SW480 (cell line): ENCODE data around the gene TEX19.
A peak's percentile ranks its signal among the peaks of the same experiment; 100 is the strongest.
"Not testable (repeated sequence)": the region's sequence is repeated elsewhere in the genome, so short reads cannot be mapped to it uniquely, and the experiment has no call there.

ENCODE experiments used
- DNase-seq: peaks from one replicate; pipeline ENCODE4 v3.0.0-alpha.2; 2016; ENCODE audit warnings: low spot score

TEX19 gene

GRCh38 chr17:82356845-82357355, 2.1 kb upstream of the TEX19 start:
- no peak for DNase-seq

- DNase-seq, result no peak
These were observed 1.7 kb upstream of the TEX19 start for GRCh38 chr17:82357394-82357793.

DNA sequence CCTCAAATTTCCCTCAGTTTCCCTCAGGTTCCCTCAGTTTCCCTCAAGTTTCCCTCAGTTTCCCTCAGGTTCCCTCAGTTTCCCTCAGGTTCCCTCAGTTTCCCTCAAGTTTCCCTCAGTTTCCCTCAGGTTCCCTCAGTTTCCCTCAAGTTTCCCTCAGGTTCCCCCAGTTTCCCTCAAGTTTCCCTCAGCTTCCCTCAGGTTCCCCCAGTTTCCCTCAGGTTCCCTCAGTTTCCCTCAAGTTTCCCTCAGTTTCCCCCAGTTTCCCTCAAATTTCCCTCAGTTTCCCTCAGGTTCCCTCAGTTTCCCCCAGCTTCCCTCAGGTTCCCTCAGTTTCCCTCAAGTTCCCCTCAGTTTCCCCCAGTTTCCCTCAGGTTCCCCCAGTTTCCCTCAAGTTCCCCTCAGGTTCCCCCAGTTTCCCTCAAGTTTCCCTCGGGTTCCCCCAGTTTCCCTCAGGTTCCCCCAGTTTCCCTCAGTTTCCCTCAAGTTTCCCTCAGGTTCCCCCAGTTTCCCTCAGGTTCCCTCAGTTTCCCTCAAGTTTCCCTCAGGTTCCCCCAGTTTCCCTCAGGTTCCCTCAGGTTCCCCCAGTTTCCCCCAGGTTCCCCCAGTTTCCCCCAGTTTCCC, 516 bp downstream of the TEX19 start:
- not testable (repeated sequence) for DNase-seq

DNA sequence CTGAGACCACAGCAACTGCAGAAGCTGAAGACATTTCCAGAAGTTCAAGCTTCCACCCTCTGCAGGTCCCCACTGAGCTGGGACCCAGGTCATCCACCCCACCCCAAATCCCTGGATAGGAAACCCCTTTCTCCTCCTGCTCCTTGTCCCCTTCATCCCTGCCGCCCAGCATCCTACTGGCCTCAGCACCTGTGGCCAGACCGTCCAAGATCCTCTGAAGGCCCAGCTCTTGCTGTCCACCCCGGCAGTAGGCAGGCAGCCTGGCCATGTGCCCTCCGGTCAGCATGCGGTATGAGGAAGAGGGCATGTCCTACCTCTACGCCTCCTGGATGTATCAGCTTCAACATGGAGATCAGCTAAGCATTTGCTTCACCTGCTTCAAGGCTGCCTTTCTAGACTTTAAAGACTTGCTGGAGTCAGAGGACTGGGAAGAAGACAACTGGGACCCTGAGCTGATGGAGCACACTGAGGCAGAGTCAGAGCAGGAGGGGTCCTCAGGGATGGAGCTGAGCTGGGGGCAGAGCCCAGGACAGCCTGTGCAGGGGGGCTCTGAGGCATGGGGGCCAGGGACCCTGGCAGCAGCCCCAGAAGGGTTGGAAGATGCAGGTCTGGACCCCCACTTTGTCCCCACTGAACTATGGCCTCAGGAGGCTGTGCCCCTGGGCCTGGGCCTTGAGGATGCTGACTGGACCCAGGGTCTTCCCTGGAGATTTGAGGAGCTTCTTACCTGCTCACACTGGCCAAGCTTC, 3.0 kb downstream of the TEX19 start:
- DNase-seq, result no peak

- no peak for DNase-seq
These were observed 6.7 kb downstream of the TEX19 start for GRCh38 chr17:82365606-82366295.

DNA sequence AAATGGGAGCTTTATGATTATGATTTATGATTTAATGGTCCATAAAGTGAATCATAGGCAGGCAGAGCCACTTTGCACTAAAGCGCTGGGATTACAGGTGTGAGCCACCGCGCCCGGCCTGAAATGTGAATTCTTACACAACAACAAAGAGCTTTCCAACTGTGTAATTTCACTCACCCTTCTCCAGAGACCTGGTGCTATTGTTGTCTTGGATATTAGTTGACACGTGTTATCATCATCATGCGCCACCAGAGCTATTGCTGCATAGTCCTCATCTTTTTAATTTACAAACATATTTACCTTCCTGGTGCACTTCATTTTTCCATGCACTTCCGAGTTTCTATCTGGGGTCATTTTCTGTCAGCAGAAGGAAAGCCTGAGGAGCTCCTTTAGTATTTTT, 7.7 kb downstream of the TEX19 start:
- DNase-seq, result no peak

GRCh38 chr17:82367724-82368524, 8.9 kb downstream of the TEX19 start:
- peak; percentile 88 for DNase-seq

- DNase-seq, result no peak
These were observed 10.2 kb downstream of the TEX19 start for GRCh38 chr17:82369211-82369610.

DNA sequence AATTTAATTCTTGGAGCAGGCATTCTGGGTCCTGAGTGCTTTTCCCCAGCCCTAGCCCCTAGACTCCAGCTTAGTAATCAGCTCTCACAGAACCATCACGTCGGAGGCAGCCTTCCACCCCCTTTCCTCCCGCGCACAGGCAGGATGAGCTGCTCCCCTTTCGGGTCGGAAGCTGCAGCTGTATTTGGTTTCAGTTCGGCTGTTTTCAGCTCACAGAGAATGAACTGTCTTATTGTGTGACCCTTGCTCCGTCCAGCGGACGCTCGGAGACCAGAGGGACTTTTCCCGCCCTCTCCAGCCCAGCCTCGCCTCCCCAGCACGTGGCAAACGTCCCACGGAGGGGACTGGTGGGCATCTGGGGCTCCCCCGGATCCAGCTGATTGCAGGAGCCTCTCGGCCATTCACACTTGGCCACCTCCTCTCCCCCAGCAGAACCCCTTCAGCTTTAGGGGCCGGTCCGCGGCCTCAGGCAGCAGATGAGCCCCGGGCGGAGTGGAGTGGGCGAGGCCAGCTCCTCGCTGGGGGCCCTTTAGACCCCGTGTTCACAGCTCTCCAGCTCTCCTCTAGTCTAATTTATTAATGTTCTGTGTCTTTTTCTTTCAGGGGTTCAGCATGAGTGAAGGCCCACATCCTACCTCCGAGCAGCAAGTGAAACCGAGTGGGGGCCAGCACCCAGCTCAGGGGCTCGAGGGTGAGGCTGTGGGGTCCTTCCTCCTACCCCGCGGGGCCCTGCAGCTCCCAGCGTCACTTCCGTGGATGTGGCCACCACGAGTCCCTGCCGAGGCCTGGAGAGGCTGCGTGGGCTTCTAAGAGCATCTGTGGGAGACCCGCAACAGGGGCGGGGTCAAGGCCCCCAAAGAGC, 11.7 kb downstream of the TEX19 start:
- no peak for DNase-seq

DNA sequence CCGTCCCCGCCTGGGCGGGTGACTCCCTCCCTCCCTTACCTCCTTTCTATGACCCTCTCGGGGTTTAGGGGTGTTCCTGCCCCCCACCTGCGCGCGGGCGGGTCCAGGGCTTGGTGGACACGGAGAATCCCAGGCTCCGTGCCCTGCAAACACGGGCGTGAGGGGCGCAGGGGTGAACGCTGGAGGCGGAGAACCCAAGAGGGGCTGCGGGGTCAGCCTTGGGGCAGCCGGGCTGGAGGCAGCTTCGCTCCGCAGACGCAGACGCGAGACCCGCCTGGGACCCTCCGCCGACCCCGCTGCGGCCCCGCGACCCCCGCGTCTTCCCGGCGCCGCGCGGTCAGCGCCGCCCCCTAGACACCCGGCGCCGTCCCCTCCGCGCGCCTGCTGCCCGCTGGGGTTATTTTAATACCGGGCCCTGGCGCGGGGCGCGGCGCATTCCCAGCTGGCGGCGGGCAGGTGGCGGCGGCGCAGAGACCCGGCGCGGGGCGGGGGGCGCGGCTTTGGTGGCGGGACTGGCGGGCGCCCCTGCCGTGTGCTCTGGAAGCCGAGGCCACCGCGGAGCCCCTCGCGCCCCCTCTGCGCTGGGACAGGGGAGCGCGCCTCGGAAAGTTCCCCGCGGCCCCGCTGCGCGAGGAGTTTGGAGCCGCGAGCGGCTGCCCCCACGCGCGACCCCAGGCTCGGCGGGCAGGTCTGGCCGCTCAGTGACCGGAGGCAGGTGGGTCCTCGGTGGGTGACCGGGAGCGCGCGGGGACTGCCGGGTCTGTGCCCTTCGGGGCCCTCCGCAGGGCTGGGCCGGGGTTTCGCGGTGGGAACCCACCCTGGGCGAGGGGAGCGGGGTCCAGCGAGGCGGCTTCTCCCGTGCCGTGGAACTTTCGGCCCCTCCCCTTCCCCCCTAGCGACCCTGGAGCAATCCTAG, 12.5 kb downstream of the TEX19 start, which contains the start of gene UTS2R:
Gene UTS2R, plus strand, starts transcription at position 433 of the 916 bp plus-strand sequence. CDS start 2,560 bp downstream, outside the sequence.
- DNase-seq, result no peak

DNA sequence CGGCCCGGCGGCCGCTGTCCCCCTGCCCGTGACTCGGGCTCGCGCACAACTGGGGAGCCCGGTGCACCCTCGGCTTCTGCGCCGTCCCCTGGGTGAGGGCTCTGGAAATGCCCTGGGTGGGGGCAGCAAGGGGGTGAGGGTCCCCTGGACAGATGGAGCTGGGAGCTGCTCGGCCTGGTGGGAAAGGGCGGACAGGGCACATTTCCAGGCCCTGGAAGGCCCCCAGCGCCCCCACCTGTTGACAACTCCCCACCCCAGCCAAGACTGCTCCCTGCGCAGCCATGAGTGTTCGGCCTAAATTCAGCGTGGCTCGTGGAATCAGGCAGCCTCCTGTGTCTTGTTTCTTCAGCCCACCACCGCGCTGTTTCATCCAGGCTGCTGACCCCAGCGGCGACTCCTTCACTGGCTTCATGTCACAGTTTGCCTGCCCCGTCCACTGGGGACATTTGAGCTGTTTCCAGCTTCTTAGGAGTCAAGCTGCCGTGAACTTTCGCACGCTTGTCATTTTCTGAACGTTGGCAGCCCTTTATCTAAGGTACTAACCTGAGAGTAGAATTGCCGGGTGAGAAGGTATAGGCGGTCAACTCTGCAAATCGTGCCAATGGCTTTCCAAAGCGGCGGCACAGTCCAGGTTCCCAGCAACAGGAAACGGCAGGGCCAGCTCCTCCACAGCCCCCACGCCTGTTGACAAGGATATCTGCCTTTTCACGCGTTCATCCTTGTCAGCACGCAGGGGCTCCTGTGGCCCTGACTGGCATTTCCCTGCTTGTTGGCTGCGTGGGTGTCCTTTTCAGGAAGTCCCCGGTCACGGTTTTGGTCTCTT, 13.4 kb downstream of the TEX19 start:
- DNase-seq, result no peak

DNA sequence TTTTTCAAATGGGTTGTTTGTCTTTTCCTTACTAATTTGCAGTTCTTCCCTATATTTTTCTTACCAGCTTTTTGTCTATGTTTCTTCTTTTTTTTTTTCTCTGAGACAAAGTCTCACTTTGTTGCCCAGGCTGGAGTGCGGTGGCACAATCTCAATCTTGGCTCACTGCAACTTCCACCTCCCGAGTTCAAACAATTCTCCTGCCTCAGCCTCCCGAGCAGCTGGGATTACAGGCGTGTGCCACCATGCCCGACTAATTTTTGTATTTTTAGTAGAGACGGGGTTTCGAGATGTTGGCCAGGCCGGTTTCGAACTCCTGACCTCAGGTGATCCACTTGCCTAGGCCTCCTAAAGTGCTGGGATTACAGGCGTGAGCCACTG, 14.0 kb downstream of the TEX19 start:
- not testable (repeated sequence) for DNase-seq

DNA sequence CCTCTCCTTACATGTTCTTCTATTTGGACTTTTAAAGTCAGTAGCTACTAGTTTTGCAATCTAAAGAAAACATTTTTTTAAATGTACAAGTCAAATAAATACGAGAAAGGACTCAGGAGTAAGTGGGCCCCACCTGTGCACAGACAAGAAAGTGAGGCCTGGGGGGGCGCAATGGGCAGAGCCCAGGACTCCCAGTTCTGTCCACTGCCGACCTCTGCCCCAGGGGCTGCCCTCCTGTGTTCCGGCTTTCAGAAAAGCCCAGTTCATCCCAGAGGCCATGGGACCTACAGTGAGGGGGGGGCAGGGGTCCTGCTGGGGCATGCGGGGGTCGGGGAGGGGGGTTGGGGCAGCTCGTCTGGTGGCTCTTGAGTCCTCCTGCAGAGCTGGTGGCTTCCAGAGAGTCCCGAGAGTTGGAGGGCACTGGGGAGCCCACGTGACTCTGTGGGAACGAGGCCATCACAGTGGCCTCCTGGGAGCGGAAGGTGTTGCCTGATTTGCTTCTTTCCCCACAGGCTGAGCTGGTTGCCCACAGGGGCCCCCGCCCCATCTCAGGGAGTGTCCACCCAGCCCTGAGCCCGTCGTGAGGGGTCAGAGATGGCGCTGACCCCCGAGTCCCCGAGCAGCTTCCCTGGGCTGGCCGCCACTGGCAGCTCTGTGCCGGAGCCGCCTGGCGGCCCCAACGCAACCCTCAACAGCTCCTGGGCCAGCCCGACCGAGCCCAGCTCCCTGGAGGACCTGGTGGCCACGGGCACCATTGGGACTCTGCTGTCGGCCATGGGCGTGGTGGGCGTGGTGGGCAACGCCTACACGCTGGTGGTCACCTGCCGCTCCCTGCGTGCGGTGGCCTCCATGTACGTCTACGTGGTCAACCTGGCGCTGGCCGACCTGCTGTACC, 14.9 kb downstream of the TEX19 start:
- DNase-seq, result no peak

- DNase-seq, result no peak
These were observed 15.7 kb downstream of the TEX19 start for GRCh38 chr17:82374626-82375331.

DNA sequence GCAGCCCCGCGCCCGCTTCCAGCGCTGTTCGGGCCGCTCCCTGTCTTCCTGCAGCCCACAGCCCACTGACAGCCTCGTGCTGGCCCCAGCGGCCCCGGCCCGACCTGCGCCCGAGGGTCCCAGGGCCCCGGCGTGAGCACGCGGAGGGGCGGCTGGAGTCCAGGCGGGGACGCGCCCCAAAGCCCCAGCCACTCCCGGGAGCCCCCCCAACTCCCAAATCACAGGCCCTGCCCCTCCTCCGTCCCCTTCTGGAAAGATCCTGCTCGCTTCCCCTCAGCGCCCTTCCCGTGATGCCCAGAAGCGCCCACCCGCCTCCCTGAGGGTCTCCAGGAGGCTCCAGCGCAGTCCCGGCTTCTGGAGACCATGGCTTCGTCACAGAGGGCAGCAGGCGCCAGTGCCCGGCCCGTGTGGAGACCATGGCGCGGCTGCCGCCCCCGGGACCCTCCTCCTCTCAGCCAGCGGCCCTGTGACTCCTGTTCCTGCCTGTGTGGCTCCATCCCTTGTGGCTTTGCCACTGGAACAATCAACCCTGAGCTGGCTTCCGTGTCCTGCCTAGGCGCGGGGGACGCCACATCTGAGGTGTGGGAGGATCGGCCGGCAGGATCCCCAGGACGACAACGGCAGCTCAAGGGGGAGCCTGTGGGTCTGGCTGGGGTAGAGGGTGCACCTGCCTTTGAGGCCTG, 16.5 kb downstream of the TEX19 start:
- DNase-seq, result no peak

DNA sequence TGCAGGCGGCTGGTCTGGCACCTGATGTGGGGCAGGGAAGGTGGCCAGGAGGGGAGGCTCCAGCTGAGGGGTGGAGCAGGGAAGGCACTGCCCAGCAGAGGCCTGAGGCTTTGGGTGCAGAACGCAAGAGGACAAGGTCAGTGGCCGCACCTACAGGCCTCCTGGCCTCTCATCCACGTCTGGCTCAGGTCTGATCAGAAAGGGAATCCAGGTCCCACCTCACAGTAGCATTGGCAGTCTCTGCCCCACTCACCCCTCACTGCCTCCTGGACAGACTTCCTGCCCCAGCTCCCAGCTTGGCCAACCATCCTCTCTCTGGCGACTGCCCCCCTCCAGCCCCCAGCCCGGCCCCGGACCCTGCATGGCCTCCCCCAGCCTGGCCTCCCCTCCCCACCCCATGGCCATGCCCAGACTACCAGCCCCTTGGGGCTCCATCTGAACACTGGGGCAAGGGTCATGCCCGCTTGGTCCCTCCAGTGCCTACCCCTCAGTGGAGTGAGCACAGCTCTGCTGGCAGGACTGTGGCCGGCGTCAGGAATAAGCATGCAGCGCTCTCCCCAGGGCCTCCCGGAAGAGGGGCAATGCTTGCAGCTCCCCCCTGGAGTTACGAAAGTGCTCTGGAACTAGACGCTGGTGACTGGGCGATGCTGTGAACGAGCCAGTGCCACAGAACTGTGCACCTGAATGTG, 17.1 kb downstream of the TEX19 start:
- no peak for DNase-seq
